ENCODE results near the gene ELSPBP1.

GRCh38 chr19:48023011-48023410 lies 28.6 kb downstream of the ELSPBP1 start:
- TF ChIP-seq CTCF (IDR thresholded peaks at IDR 0.05) = no peak
- no peak for TF ChIP-seq EZH2 (IDR thresholded peaks at IDR 0.05; ENCODE audit: borderline replicate concordance, insufficient read depth, low read depth, low read length, poor library complexity, severe bottlenecking)

All from B cell (primary cell).